AG04450 (cell line): ENCODE measurements around the gene ZNF490. TPM values are rescaled to one million over a fixed set of nuclear protein-coding genes. Genes with fewer than 3 reads are reported as not detected.

Source experiments
- CTCF ChIA-PET: fragments of 300-600, 350-600 bp; formaldehyde crosslinking; extraction: SDS; loops from one replicate; lab custom pipeline; 2022; ENCODE audit warnings: antibody characterized with exemption, inconsistent platforms; lab: Charles Lee
- POLR2A ChIA-PET: fragments of 350-600 bp; formaldehyde crosslinking; extraction: SDS; loops from one replicate; lab custom pipeline; 2021; ENCODE audit warnings: antibody characterized with exemption, inconsistent platforms; lab: Yijun Ruan, JAX
- DNase-seq: peaks from one replicate; pipeline ENCODE4 v3.0.0-alpha.2; 2011; ENCODE audit warnings: low read depth, low spot score
- H3K27ac ChIP-seq: one replicate; pipeline ENCODE4 v1.5.1; 2012; ENCODE audit warnings: low read depth, low read length, control low read depth
- H3K27me3 ChIP-seq: one replicate; pipeline ENCODE4 v1.6.0; 2012; ENCODE audit warnings: low read length; ENCODE audit not compliant: control insufficient read depth, insufficient read depth
- H3K4me3 ChIP-seq: 2 replicates; pipeline ENCODE4 v1.5.1; 2011; ENCODE audit warnings: mild to moderate bottlenecking, low read depth, low read length, control low read depth
- H3K9me3 ChIP-seq: 2 replicates; pipeline ENCODE4 v1.5.1; 2012; ENCODE audit warnings: low read length; ENCODE audit not compliant: control insufficient read depth, insufficient read depth
- CTCF ChIP-seq: IDR thresholded peaks from 2 replicates; pipeline ENCODE4 v1.5.1; 2011; ENCODE audit warnings: low read depth, low read length, control low read depth, inconsistent platforms
- polyA plus RNA-seq: library from polyadenylated mRNA; depleted of rRNA; stranded (reverse); fragments of >200 nt; gene quantifications from 2 replicates; pipeline ENCODE4 v1.2.3, GENCODE V29; 2011

ZNF490 gene
- polyA plus RNA-seq, 1 experiment, result 4.3 TPM

- no peak for TF ChIP-seq CTCF
- Histone ChIP-seq H3K27ac (no peak overlapping the region), H3K4me3 (no peak overlapping the region), H3K9me3 (peaks cover 44% of the 10 kb centered on the region), H3K27me3 (no peaks in the 10 kb centered on the region)
- CTCF ChIA-PET, result interaction anchor here (1.5 kb wide), 1 partner anchor 34 kb away, joined by 8 read pairs; no protein-coding TSS in a partner anchor
- POLR2A ChIA-PET, result interaction anchor here (0.7 to 1.5 kb wide), 2 partner anchors 28 to 40 kb away, joined by 3 read pairs; partner anchors contain the start of genes ZNF490 and ZNF791
- DNase-seq, result no peak
Observed at GRCh38 chr19:12638611-12639182, 28.1 kb upstream of the ZNF490 start.

- no peak overlapping the region for H3K4me3 ChIP-seq
- no peaks in the 10 kb centered on the region for H3K27me3 ChIP-seq
- POLR2A ChIA-PET, result interaction anchor here (0.7 kb wide), 1 partner anchor 26 kb away, joined by 4 read pairs; the partner anchor contains the start of genes ZNF490 and ZNF791
- TF ChIP-seq CTCF, result no peak
- H3K27ac ChIP-seq, result no peak overlapping the region
- no peak for DNase-seq
- H3K9me3 ChIP-seq, result peaks cover 41% of the 10 kb centered on the region
- CTCF ChIA-PET, result no interaction called here
Observed at GRCh38 chr19:12636631-12637030, 26.0 kb upstream of the ZNF490 start.

- peaks cover 68% of the 10 kb centered on the region for H3K9me3 ChIP-seq
- no peak for TF ChIP-seq CTCF
Observed at GRCh38 chr19:12629215-12629614, 18.6 kb upstream of the ZNF490 start.

GRCh38 chr19:12628040-12629022 lies 17.7 kb upstream of the ZNF490 start:
- CTCF ChIA-PET, result no interaction called here
- Histone ChIP-seq H3K27ac (no peak overlapping the region), H3K27me3 (no peaks in the 10 kb centered on the region), H3K9me3 (peaks cover 75% of the 10 kb centered on the region), H3K4me3 (no peak overlapping the region)
- no peak for DNase-seq
- POLR2A ChIA-PET, result no interaction called here
- no peak for TF ChIP-seq CTCF

More at GRCh38 chr19:12629215-12629614, 18.6 kb upstream of the ZNF490 start:
- Histone ChIP-seq H3K27ac (no peak overlapping the region), H3K27me3 (no peaks in the 10 kb centered on the region), H3K4me3 (no peak overlapping the region)
- no peak for DNase-seq
- ChIA-PET POLR2A (no interaction called here), CTCF (interaction anchor here (1.5 kb wide), 1 partner anchor 43 kb away, joined by 3 read pairs; no protein-coding TSS in a partner anchor)
